Measurements from ENCODE around the gene ISG15.
A peak's percentile ranks its signal among the peaks of the same experiment; 100 is the strongest.
"Not testable (repeated sequence)": the region's sequence is repeated elsewhere in the genome, so short reads cannot be mapped to it uniquely, and the experiment has no call there.

ISG15 gene

DNA sequence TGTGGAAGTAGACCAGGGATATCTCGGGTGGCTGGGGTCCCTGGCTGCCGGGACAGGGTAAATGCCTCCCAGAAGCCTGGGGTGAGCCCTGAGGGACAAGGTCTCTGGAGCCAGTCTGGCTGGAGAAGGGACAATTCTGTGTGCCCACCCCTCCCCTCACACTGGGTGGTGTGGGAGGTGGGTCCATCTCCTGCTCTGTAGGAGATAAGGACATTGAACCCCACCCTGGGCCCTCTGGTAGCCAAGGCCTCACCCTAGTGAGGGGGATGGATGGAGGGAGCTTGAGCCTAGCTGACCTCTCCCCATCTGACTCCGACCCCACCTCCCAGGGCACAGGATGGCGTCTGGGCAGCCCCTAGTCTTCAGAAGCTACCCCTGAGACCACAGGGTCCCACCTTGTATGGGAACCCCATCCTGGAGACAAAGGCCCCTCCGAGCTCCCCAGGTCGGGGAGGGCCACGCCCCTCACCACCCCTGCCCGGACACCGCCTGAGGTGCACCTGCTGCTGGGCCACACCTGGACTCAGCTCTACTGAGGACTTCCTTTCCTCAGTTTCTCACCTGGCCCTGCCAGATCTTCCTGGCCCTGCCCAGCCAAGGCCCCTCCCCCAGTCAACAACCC lies 11.0 kb downstream of the ISG15 start:
- H3K36me3 ChIP-seq (ENCODE audit: insufficient read depth, low read length): peaks cover 9% of the 10 kb centered on the region; the same call in 1 of the 2 replicates
- no peaks in the 10 kb centered on the region for H3K9me3 ChIP-seq (ENCODE audit: low read depth, low read length)
- H3K9ac ChIP-seq (ENCODE audit: insufficient read length): no peak overlapping the region
- H3K27ac ChIP-seq: no peak overlapping the region
- H3K4me3 ChIP-seq: no peak overlapping the region
- DNase-seq (ENCODE audit: low read depth, low spot score): no peak
- TF ChIP-seq FOXP2 (optimal IDR thresholded peaks at IDR 0.05; ENCODE audit: control extremely low read depth, extremely low read length, insufficient read depth) (no peak), EZH2 (IDR thresholded peaks at IDR 0.05) (no peak), POLR2AphosphoS5 (IDR thresholded peaks at IDR 0.05; ENCODE audit: borderline replicate concordance, low read depth, low read length) (no peak)

DNA sequence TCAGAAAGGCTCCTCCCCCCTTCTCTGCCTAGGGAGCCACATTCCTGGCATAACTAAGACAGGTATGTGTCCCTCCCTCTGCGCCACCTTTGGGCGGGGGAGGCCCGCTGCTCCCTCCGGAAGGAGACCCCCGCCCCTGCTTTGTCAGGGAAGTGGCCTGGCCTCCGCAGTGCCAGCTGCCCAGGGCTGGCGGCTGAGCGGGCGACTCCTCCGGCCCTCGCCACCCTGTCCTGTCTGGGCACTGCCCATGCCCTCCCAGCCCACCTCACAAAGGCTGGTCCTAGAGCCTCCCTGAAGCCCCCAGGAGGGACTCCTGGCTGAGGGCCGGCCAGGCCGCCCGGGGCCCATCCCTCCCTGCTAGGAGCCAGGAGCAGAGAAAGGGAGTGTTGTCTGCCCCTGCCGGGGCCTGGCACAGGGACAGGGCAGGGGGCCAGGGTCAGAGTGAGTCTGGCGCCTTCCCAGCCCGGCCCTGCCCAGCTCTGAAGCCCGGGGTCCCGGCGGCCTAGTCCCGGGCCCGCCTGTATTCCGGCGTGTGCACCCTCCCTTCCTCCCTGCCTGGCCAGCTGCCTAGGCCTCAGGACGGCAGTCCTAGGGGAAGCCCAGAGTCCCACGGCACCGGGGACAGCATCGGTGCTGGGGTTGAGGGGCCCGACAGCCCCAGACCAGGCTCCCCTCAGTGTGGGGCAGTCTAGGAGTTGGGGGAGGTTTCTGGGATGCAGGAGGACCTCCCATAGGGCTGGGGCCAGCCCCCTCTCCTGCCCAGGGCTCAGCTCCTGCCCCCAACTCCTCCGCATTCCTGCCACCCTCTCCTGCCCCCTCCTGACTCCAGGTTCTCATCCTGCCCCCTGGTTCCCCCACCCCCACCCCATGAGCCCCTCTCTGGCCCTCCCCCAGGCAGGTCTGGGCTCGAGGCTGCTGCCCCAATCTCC lies 11.7 kb downstream of the ISG15 start:
- no peak for DNase-seq (ENCODE audit: low read depth, low spot score)
- Histone ChIP-seq H3K36me3 (ENCODE audit: insufficient read depth, low read length) (peaks cover 9% of the 10 kb centered on the region; the same call in 1 of the 2 replicates), H3K4me3 (no peak overlapping the region), H3K27ac (0 out of 2 replicates have a peak overlapping the region, but pooled peaks have one; percentile 19), H3K9ac (ENCODE audit: insufficient read length) (no peak overlapping the region), H3K9me3 (ENCODE audit: low read depth, low read length) (no peaks in the 10 kb centered on the region)
- TF ChIP-seq POLR2AphosphoS5 (IDR thresholded peaks at IDR 0.05; ENCODE audit: borderline replicate concordance, low read depth, low read length) (no peak), FOXP2 (optimal IDR thresholded peaks at IDR 0.05; ENCODE audit: control extremely low read depth, extremely low read length, insufficient read depth) (no peak), EZH2 (IDR thresholded peaks at IDR 0.05) (no peak)

DNA sequence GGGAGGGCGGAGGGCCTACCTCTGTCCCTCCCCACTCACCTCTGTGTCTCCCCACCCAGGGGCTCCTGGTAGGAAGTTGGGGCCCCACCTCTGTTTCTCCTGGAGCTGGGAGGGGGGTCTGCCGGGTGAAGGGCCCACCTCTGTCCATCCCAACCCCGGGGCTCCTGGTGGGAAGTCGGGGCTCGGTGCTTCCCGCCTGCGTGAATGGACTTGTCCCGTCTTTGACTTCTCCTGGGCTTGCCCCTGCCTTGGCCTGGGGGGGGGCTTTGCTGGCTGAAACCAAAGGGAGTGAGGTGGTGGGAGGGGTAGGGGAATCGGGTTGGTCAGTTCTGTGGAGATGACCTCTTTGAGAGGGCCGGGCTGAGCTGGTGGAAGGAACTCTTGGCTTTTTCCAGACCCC lies 12.4 kb downstream of the ISG15 start:
- peak overlapping the region; percentile 36 for H3K27ac ChIP-seq
- no peak for TF ChIP-seq FOXP2 (optimal IDR thresholded peaks at IDR 0.05; ENCODE audit: control extremely low read depth, extremely low read length, insufficient read depth)
- TF ChIP-seq POLR2AphosphoS5 (IDR thresholded peaks at IDR 0.05; ENCODE audit: borderline replicate concordance, low read depth, low read length): no peak
- no peak for TF ChIP-seq EZH2 (IDR thresholded peaks at IDR 0.05)

DNA sequence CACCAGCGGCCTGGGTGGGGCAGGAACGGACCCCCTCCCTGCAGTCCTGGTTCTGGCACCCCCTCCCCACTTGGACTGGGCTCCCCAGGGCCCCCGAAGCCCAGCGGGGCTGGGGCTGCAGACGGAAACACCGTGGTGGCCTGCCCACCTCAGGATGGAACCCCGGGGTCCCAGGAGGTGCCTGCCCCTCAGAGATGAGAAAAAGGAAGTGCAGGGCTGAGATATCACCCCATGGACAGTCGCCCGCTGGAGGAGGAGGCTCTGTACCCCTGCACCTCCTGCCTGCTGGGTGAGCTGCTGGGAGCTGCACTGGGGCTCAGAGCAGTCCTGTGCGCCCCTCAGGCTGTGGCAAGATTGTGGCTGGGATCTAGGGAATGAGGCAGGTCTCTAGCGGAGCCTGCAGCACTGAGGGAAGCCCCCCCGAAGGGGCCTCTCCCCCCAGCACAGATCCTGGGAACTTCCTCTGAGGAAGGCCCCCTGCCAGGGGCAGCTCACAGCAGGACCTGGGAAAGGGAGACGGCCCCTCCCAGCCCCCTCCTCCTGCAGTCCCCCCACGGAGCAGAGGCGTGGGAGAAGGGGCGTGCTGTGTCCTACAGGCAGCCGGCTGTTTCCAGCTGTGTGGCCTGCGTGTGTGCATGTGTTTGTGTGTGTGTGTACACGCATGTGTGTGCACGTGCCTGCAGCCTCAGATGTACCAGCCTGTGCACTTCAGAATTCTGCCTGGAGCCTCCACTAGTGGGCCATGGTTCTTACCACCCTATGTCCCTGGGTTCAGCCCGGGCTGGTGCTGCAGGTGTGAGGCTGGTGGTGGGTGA lies 13.5 kb downstream of the ISG15 start:
- TF ChIP-seq EZH2 (IDR thresholded peaks at IDR 0.05) (no peak), POLR2AphosphoS5 (IDR thresholded peaks at IDR 0.05; ENCODE audit: borderline replicate concordance, low read depth, low read length) (0 out of 2 replicates have a peak, but pooled peaks have one; percentile 38), FOXP2 (optimal IDR thresholded peaks at IDR 0.05; ENCODE audit: control extremely low read depth, extremely low read length, insufficient read depth) (peak; percentile 87)
- Histone ChIP-seq H3K9ac (ENCODE audit: insufficient read length) (no peak overlapping the region), H3K4me3 (peak overlapping the region; percentile 64), H3K27ac (peak overlapping the region; percentile 36; the same call in 1 of the 2 replicates), H3K36me3 (ENCODE audit: insufficient read depth, low read length) (peaks cover 9% of the 10 kb centered on the region; the same call in 1 of the 2 replicates), H3K9me3 (ENCODE audit: low read depth, low read length) (no peaks in the 10 kb centered on the region)
- peak; percentile 69 for DNase-seq (ENCODE audit: low read depth, low spot score)

More for the DNA sequence above, 12.4 kb downstream of the ISG15 start:
- H3K36me3 ChIP-seq (ENCODE audit: insufficient read depth, low read length): peaks cover 9% of the 10 kb centered on the region; the same call in 1 of the 2 replicates
- no peak for DNase-seq (ENCODE audit: low read depth, low spot score)
- no peak overlapping the region; the same call in 1 of the 2 replicates for H3K4me3 ChIP-seq
- no peak overlapping the region for H3K9ac ChIP-seq (ENCODE audit: insufficient read length)
- no peaks in the 10 kb centered on the region for H3K9me3 ChIP-seq (ENCODE audit: low read depth, low read length)

DNA sequence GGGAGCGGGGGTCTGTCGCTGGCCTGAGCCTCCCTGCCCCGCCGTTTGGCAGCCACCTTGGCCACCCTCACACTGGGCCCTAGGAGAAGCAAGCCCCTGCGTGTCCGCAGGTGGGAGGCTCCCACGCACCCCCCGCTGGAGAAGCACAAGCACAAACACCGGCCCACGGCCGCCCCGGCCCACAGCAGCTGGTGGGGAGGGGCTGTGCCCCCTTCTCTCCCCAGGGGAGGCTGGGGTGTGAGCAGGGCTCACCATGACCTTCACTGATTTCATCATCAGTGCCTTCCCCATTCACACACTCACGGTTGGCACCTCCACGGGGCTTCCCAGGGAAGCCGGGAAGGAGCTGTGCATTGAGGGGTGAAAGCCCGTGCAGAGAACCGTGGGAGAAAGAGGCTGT lies 14.5 kb downstream of the ISG15 start:
- DNase-seq (ENCODE audit: low read depth, low spot score): no peak
- TF ChIP-seq FOXP2 (optimal IDR thresholded peaks at IDR 0.05; ENCODE audit: control extremely low read depth, extremely low read length, insufficient read depth) (no peak), POLR2AphosphoS5 (IDR thresholded peaks at IDR 0.05; ENCODE audit: borderline replicate concordance, low read depth, low read length) (no peak), EZH2 (IDR thresholded peaks at IDR 0.05) (no peak)

DNA sequence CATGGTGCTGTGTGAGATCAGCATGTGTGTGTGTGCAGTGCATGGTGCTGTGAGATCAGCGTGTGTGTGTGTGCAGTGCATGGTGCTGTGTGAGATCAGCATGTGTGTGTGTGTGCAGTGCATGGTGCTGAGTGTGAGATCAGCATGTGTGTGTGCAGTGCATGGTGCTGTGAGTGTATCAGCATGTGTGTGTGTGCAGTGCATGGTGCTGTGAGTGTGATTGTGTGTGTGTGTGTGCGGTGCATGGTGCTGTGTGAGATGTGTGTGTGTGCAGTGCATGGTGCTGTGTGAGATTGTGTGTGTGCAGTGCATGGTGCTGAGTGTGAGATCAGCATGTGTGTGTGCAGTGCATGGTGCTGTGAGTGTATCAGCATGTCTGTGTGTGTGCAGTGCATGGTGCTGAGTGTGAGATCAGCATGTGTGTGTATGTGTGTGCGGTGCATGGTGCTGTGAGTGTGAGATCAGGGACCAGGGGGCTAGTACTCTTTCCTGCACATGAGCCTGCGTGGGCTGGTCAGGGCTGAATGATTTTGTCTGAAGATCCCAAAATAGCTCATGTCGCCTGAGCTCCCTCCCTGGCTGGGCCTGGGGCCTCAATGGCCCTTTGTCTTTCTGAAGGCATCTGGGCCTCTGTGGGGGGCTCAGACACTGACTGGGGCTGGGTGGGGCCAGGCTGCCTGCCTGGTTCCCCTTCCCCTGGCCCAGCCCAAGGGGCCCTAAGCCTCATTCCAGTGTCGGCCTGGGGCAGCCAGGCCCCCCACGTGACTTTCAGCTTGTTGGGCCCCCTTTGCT lies 17.8 kb downstream of the ISG15 start:
- H3K27ac ChIP-seq: peak overlapping the region; percentile 50; the same call in 1 of the 2 replicates
- H3K36me3 ChIP-seq (ENCODE audit: insufficient read depth, low read length); H3K9me3 ChIP-seq (ENCODE audit: low read depth, low read length); H3K9ac ChIP-seq (ENCODE audit: insufficient read length); H3K4me3 ChIP-seq; DNase-seq (ENCODE audit: low read depth, low spot score): not testable (repeated sequence)

More for the DNA sequence above, 14.5 kb downstream of the ISG15 start:
- H3K4me3 ChIP-seq: no peak overlapping the region
- no peaks in the 10 kb centered on the region for H3K9me3 ChIP-seq (ENCODE audit: low read depth, low read length)
- peaks cover 9% of the 10 kb centered on the region; the same call in 1 of the 2 replicates for H3K36me3 ChIP-seq (ENCODE audit: insufficient read depth, low read length)
- H3K9ac ChIP-seq (ENCODE audit: insufficient read length): no peak overlapping the region
- H3K27ac ChIP-seq: 0 out of 2 replicates have a peak overlapping the region, but pooled peaks have one; percentile 5

DNA sequence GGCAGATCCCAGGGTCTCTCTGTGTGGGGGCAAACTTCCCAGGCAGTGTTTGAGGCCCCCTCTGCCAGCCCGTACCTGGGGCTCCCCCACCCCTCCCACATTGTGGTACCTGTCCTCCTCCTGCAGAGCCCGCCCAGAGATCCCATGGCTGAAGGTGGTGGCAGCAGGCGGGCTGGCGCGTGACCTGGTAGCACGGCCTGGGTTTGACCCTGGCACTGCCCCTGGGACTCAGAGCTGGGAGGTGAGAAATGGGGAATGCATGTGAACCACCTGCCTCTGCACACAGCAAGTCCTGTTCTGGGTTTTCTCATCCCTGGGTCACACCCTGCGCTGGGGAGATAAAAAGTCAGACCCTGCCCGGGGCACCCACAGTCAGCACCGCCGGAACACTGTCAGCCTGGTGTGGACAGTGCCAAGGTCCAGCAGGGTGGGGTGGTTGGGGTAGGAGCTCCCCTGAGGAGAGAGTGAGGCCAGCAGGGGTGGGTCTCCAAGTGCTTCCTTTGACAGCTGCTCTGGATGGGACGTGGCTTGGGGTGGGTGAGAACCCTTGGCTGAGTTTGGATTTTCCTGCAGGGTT lies 18.4 kb downstream of the ISG15 start:
- TF ChIP-seq FOXP2 (optimal IDR thresholded peaks at IDR 0.05; ENCODE audit: control extremely low read depth, extremely low read length, insufficient read depth) (no peak), EZH2 (IDR thresholded peaks at IDR 0.05) (no peak), POLR2AphosphoS5 (IDR thresholded peaks at IDR 0.05; ENCODE audit: borderline replicate concordance, low read depth, low read length) (no peak)
- no peak overlapping the region for H3K4me3 ChIP-seq
- H3K9me3 ChIP-seq (ENCODE audit: low read depth, low read length): no peaks in the 10 kb centered on the region
- no peak overlapping the region for H3K9ac ChIP-seq (ENCODE audit: insufficient read length)
- H3K27ac ChIP-seq: peak overlapping the region; percentile 50; the same call in 1 of the 2 replicates
- DNase-seq (ENCODE audit: low read depth, low spot score): no peak
- peaks cover 8% of the 10 kb centered on the region; the same call in 1 of the 2 replicates for H3K36me3 ChIP-seq (ENCODE audit: insufficient read depth, low read length)
